Measurements from ENCODE around the gene PCDH1.

DNA sequence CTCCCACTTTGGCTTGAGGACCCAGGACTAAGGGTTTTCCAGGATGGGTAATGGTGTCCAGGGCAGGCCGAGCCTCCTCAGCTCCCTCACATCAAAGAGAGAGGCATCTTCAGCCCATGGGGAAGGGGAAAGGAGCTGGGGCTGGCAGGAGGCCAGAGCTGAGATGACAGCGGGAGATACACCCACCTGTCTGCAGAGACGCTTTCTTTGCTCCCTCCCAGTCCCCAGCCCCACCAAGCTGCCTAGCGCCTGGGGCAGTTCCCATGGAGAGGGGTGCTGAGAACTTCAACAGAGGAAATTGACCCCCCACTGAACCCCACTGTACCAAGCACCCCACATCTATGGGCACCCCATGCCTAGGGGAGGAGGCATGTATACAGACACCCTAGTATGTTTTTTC, 10.6 kb downstream of the PCDH1 start:
- TF ChIP-seq, protein P1, sequence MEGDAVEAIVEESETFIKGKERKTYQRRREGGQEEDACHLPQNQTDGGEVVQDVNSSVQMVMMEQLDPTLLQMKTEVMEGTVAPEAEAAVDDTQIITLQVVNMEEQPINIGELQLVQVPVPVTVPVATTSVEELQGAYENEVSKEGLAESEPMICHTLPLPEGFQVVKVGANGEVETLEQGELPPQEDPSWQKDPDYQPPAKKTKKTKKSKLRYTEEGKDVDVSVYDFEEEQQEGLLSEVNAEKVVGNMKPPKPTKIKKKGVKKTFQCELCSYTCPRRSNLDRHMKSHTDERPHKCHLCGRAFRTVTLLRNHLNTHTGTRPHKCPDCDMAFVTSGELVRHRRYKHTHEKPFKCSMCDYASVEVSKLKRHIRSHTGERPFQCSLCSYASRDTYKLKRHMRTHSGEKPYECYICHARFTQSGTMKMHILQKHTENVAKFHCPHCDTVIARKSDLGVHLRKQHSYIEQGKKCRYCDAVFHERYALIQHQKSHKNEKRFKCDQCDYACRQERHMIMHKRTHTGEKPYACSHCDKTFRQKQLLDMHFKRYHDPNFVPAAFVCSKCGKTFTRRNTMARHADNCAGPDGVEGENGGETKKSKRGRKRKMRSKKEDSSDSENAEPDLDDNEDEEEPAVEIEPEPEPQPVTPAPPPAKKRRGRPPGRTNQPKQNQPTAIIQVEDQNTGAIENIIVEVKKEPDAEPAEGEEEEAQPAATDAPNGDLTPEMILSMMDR (IDR thresholded peaks at IDR 0.05), result no peak
- no peak for TF ChIP-seq POLR2A (IDR thresholded peaks at IDR 0.05)

All from lower leg skin (tissue), 3 donors.